Psoas muscle (tissue), 8 donors: ENCODE measurements around the gene SLC25A2. TPM values are rescaled to one million over a fixed set of nuclear protein-coding genes. Genes with fewer than 3 reads are reported as not detected.

ENCODE experiments used
- ATAC-seq, 4 donors: fragments of 200-7000 bp; cut with Tn5 transposase; one replicate each; pipeline ENCODE4 v1.9.1; 2020; ENCODE audit warnings: moderate library complexity in 3 of 4, mild to moderate bottlenecking in 2 of 4
- DNase-seq, 2 donors: peaks; one replicate each; pipeline ENCODE4 v3.0.0-alpha.2; 2020
- H3K27ac ChIP-seq: fragments of 200-600 bp; one replicate; pipeline ENCODE4 v1.8.0; 2022
- H3K27me3 ChIP-seq, 3 donors: fragments of 200-600 bp in 1 of 3; one replicate each; pipeline versions ENCODE4 v1.6.1 to v1.8.0; 2013 to 2022; ENCODE audit warnings: low read length in 2 of 3, mild to moderate bottlenecking in 2 of 3, moderate library complexity in 1 of 3; ENCODE audit not compliant: insufficient read depth in 3 of 3
- H3K36me3 ChIP-seq, 2 donors: fragments of 200-600 bp in 1 of 2; one replicate each; pipeline versions ENCODE4 v1.6.1 to v1.8.0; 2013 to 2022; ENCODE audit warnings: low read depth in 1 of 2, mild to moderate bottlenecking in 1 of 2, moderate library complexity in 1 of 2; ENCODE audit not compliant: insufficient read depth in 1 of 2
- H3K4me1 ChIP-seq: fragments of 200-600 bp; one replicate; pipeline ENCODE4 v1.8.0; 2022
- H3K4me3 ChIP-seq: fragments of 200-600 bp; one replicate; pipeline ENCODE4 v1.8.0; 2022; ENCODE audit warnings: mild to moderate bottlenecking
- H3K9me3 ChIP-seq: fragments of 200-600 bp; one replicate; pipeline ENCODE4 v1.8.0; 2022
- WGBS, 3 donors: extraction: QIAGEN DNeasy Blood & Tissue Kit; methylation state at CpG; one replicate each; pipeline versions ENCODE4 v1.1.6 to v1.1.7; 2013; 5-methylcytosine and 5-hydroxymethylcytosine counted together
- intact Hi-C, 2 donors: fragments of 100-400 bp; cut with DNase I; formaldehyde crosslinking; loops; one replicate each; pipeline versions ENCODE4 v1.11.0 to v1.14.2; 2022
- polyA plus RNA-seq, 3 donors: library from polyadenylated mRNA; stranded (reverse); fragments of 200-250 nt; gene quantifications; one replicate each; pipeline ENCODE4 v1.2.3, GENCODE V29; 2013
- total RNA-seq, 4 donors: library from RNA; stranded (reverse); fragmentation: NEBNext Ultra II Directional in 2 of 4; extraction: Animal tissue kit (Norgen Biotek cat#: 25700) in 2 of 4; gene quantifications; one replicate each; pipeline versions ENCODE4 v1.2.1 to v1.2.4, GENCODE V29; 2021 to 2023
- TF ChIP-seq, protein P1 (sequence below): fragments of 200-600 bp; IDR thresholded peaks from one replicate; pipeline ENCODE4 v1.8.0; 2022; ENCODE audit warnings: antibody characterized with exemption
- donor health status: healthy with polysubstance abuse.
- donor health status: DM: no; HTN: no; CAD: no; lungs with moderate emphysema.
- donor health status: Bipolar disorder and iron deficiency.
- donor health status: healthy.
- donor health status: DM: yes; HTN: yes; CAD: no.
- donor health status: DM: no; HTN: no; CAD: no.
- donor health status: DM: no; HTN: no; CAD: no.
- donor health status: DM: yes; HTN: yes; CAD: no.

SLC25A2 gene
- total and polyA plus RNA-seq, 7 donors, result 0.04 to 0.32 (median 0.19) TPM; not detected in 4

- no peak for DNase-seq
- 49 to 54% (median 53%) methylated on average over 3 of the region's 3 CpGs for WGBS, 3 donors
- ATAC-seq, result no peak
- intact Hi-C loops, result no loop called here
- H3K4me3 ChIP-seq, result no peak overlapping the region
- H3K27ac ChIP-seq, result no peak overlapping the region
- H3K4me1 ChIP-seq, result no peaks in the 10 kb centered on the region
- H3K36me3 ChIP-seq, result no peaks in the 10 kb centered on the region
- peaks cover 66% of the 10 kb centered on the region for H3K9me3 ChIP-seq
- TF ChIP-seq, protein P1, sequence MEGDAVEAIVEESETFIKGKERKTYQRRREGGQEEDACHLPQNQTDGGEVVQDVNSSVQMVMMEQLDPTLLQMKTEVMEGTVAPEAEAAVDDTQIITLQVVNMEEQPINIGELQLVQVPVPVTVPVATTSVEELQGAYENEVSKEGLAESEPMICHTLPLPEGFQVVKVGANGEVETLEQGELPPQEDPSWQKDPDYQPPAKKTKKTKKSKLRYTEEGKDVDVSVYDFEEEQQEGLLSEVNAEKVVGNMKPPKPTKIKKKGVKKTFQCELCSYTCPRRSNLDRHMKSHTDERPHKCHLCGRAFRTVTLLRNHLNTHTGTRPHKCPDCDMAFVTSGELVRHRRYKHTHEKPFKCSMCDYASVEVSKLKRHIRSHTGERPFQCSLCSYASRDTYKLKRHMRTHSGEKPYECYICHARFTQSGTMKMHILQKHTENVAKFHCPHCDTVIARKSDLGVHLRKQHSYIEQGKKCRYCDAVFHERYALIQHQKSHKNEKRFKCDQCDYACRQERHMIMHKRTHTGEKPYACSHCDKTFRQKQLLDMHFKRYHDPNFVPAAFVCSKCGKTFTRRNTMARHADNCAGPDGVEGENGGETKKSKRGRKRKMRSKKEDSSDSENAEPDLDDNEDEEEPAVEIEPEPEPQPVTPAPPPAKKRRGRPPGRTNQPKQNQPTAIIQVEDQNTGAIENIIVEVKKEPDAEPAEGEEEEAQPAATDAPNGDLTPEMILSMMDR, result no peak
- H3K27me3 ChIP-seq, result no peaks in the 10 kb centered on the region
These were observed 30.9 kb downstream of the SLC25A2 start for GRCh38 chr5:141272906-141273305.

- 93 to 98% (median 96%) methylated on average over 4 of the region's 4 CpGs for WGBS, 3 donors
- TF ChIP-seq, protein P1, result no peak
- H3K36me3 ChIP-seq, result no peaks in the 10 kb centered on the region
- ATAC-seq (no peak), DNase-seq (no peak)
- intact Hi-C loops, result no loop called here
- H3K27me3 ChIP-seq, result no peaks in the 10 kb centered on the region
- no peak overlapping the region for H3K4me3 ChIP-seq
- H3K9me3 ChIP-seq, result peaks cover 85% of the 10 kb centered on the region
- H3K4me1 ChIP-seq, result no peaks in the 10 kb centered on the region
- no peak overlapping the region for H3K27ac ChIP-seq
These were observed 34.7 kb downstream of the SLC25A2 start for GRCh38 chr5:141269195-141269594.

- TF ChIP-seq, protein P1, result no peak
- intact Hi-C loops, result loop anchor here in 1 of 2 donors (1.0 kb wide), 1 partner anchor 15 kb away; no protein-coding TSS in a partner anchor
- 33 to 76% (median 60%) methylated on average over 1 of the region's 1 CpG for WGBS, 3 donors
- H3K9me3 ChIP-seq, result peaks cover 97% of the 10 kb centered on the region
- DNase-seq (no peak), ATAC-seq (no peak)
- H3K27ac ChIP-seq, result no peak overlapping the region
- H3K4me1 ChIP-seq, result no peaks in the 10 kb centered on the region
- no peaks in the 10 kb centered on the region for H3K36me3 ChIP-seq
- H3K4me3 ChIP-seq, result no peak overlapping the region
- no peaks in the 10 kb centered on the region for H3K27me3 ChIP-seq
These were observed 42.7 kb downstream of the SLC25A2 start for GRCh38 chr5:141261238-141261546.

DNA sequence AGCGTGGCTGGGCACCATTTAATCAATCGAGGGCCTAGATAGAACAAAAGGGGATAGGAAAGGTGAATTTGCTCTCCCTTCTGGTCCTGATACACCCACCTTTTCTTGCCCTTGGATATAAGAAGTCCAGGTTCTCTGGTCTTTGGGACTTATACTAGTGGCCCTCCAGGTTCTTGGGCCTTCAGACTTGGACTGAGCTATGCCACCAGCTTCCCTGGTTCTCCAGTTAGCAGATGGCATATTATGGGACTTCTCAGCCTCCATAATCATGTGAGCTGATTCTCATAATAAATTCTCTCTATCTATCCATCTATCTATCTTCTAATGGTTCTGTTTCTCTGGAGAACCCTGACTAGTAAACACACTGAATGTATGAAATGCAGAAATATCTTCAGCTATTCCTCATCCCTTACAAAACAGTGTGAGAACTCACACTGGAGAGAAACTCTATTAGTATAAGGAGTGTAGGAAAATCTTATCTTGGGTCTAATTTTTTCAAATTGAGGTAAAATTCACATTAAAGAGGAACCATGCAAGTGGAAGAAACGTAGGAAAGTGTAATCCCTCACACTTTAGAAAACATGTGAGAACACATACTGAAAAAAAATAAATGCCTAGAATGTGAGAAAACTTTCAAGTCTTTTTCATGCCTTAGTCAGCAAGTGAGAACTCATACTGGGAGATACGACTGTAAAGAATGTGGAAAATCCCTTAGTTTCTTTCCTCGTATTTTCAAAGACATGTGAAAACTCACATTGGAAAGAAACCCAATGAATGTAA, 43.2 kb downstream of the SLC25A2 start:
- H3K4me1 ChIP-seq, result no peaks in the 10 kb centered on the region
- TF ChIP-seq, protein P1, result no peak
- no peaks in the 10 kb centered on the region for H3K27me3 ChIP-seq
- peaks cover 97% of the 10 kb centered on the region for H3K9me3 ChIP-seq
- WGBS, 3 donors, result 55 to 65% (median 59%) methylated on average over 5 of the region's 5 CpGs
- no peaks in the 10 kb centered on the region for H3K36me3 ChIP-seq
- no peak overlapping the region for H3K27ac ChIP-seq
- H3K4me3 ChIP-seq, result no peak overlapping the region
- no peak for DNase-seq
- intact Hi-C loops, result loop anchor here in 1 of 2 donors (1.0 kb wide), 1 partner anchor 14 kb away; no protein-coding TSS in a partner anchor
- ATAC-seq, result no peak

DNA sequence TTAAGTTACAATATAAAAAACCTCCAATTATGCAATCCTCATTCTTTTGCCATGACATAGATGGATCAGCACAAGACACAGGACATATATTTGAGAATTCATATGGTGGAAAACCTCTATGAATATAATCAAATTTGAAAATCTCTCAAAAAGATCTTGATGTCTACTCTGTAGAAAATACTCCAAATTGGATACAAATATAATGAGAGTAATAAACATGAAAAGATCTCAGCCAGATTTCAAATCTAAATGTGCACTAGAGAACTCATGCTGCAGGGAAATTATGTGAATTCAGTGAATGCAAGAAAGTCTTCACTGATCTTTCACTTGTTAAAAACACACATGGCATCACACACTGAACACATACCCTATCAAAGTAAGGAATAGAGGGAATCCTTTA, 44.9 kb downstream of the SLC25A2 start:
- Histone ChIP-seq H3K36me3 (no peaks in the 10 kb centered on the region), H3K27me3 (no peaks in the 10 kb centered on the region), H3K4me3 (no peak overlapping the region), H3K27ac (no peak overlapping the region), H3K4me1 (no peaks in the 10 kb centered on the region), H3K9me3 (peaks cover 95% of the 10 kb centered on the region)
- TF ChIP-seq, protein P1, result no peak
- intact Hi-C loops, result no loop called here
- DNase-seq (no peak), ATAC-seq (no peak)
